GM23338 (cell line): ENCODE data around the gene SLC45A1. TPM values are rescaled to one million over a fixed set of nuclear protein-coding genes. Genes with fewer than 3 reads are reported as not detected.

ENCODE experiments used
- ATAC-seq: fragments of 200-7000 bp; cut with Tn5 transposase; 3 replicates; pipeline ENCODE4 v1.9.1; 2020
- DNase-seq: peaks from one replicate; pipeline ENCODE4 v3.0.0-alpha.2; 2015; ENCODE audit warnings: low spot score
- H2AFZ ChIP-seq: fragments of 200-600 bp; sonication (generic); 2 replicates; pipeline ENCODE4 v1.8.0; 2016; ENCODE audit warnings: antibody characterized with exemption, mild to moderate bottlenecking, moderate library complexity
- H3F3A ChIP-seq: fragments of 200-600 bp; sonication (generic); replicated peaks from 2 replicates; pipeline ENCODE4 v1.8.0; 2017; ENCODE audit warnings: antibody characterized with exemption, mixed run types, low read depth
- H3K27ac ChIP-seq: fragments of 200-600 bp; sonication (generic); 2 replicates; pipeline ENCODE4 v1.6.1; 2016; ENCODE audit warnings: low read depth
- H3K27me3 ChIP-seq: fragments of 200-600 bp; sonication (generic); 2 replicates; pipeline ENCODE4 v1.8.0; 2016; ENCODE audit warnings: mild to moderate bottlenecking, mixed run types, moderate library complexity; ENCODE audit not compliant: insufficient read depth
- H3K36me3 ChIP-seq: fragments of 200-600 bp; sonication (generic); 2 replicates; pipeline ENCODE4 v1.8.0; 2016; ENCODE audit warnings: mild to moderate bottlenecking; ENCODE audit not compliant: insufficient read depth
- H3K4me1 ChIP-seq: fragments of 200-600 bp; sonication (generic); 2 replicates; pipeline ENCODE4 v1.8.0; 2016; ENCODE audit warnings: mild to moderate bottlenecking, moderate library complexity; ENCODE audit not compliant: insufficient read depth
- H3K4me2 ChIP-seq: fragments of 200-600 bp; sonication (generic); 2 replicates; pipeline ENCODE4 v1.7.1; 2017; ENCODE audit warnings: mixed run types
- H3K4me3 ChIP-seq: fragments of 200-600 bp; sonication (generic); 2 replicates; pipeline ENCODE4 v1.6.1; 2016; ENCODE audit warnings: mixed run types
- H3K79me2 ChIP-seq: fragments of 200-600 bp; sonication (generic); replicated peaks from 2 replicates; pipeline ENCODE4 v1.8.0; 2017; ENCODE audit warnings: mild to moderate bottlenecking; ENCODE audit not compliant: insufficient read depth
- H3K9me2 ChIP-seq: fragments of 200-600 bp; sonication (generic); 2 replicates; pipeline ENCODE4 v1.8.0; 2017; ENCODE audit not compliant: insufficient read depth
- H4K20me1 ChIP-seq: fragments of 200-600 bp; sonication (generic); replicated peaks from 2 replicates; pipeline ENCODE4 v1.8.0; 2017; ENCODE audit warnings: mild to moderate bottlenecking; ENCODE audit not compliant: insufficient read depth
- H3K27ac Mint-ChIP-seq: 2 replicates; pipeline ENCODE4 v1.8.0; 2020; ENCODE audit warnings: inconsistent platforms, mild to moderate bottlenecking, moderate library complexity, mixed read lengths
- H3K27me3 Mint-ChIP-seq: 3 replicates; pipeline ENCODE4 v1.8.0; 2022; ENCODE audit warnings: low read depth, mild to moderate bottlenecking, moderate library complexity, mixed read lengths, inconsistent platforms; ENCODE audit not compliant: insufficient read depth, poor library complexity
- H3K36me3 Mint-ChIP-seq: 3 replicates; pipeline ENCODE4 v1.8.0; 2021; ENCODE audit warnings: low read depth, mild to moderate bottlenecking, inconsistent platforms, moderate library complexity, mixed read lengths
- H3K4me1 Mint-ChIP-seq: 3 replicates; pipeline ENCODE4 v1.8.0; 2020; ENCODE audit warnings: mild to moderate bottlenecking, inconsistent platforms, mixed read lengths
- H3K4me3 Mint-ChIP-seq: 3 replicates; pipeline ENCODE4 v1.8.0; 2021; ENCODE audit warnings: moderate library complexity, mild to moderate bottlenecking, inconsistent platforms, mixed read lengths
- H3K9me3 Mint-ChIP-seq: 3 replicates; pipeline ENCODE4 v1.8.0; 2020; ENCODE audit warnings: moderate library complexity, mild to moderate bottlenecking, inconsistent platforms, mixed read lengths
- CREB1 ChIP-seq: fragments of 250-450 bp; sonication (Bioruptor Pico); IDR thresholded peaks from 2 replicates; pipeline ENCODE4 v1.5.0; 2020; ENCODE audit warnings: low read depth, mild to moderate bottlenecking, moderate library complexity
- EZH2 ChIP-seq: fragments of 200-600 bp; sonication (generic); IDR thresholded peaks from one replicate; pipeline ENCODE4 v1.8.0; 2017; ENCODE audit warnings: antibody characterized with exemption, mild to moderate bottlenecking, low read depth; ENCODE audit not compliant: unreplicated experiment
- EZH2phosphoT487 ChIP-seq: fragments of 200-600 bp; sonication (generic); IDR thresholded peaks from one replicate; pipeline ENCODE4 v1.8.1; 2018; ENCODE audit warnings: antibody characterized with exemption; ENCODE audit not compliant: unreplicated experiment
- JUNB ChIP-seq: IDR thresholded peaks from one replicate; pipeline ENCODE4 v1.6.1; 2016; ENCODE audit warnings: antibody characterized with exemption; ENCODE audit not compliant: unreplicated experiment
- NANOG ChIP-seq: IDR thresholded peaks from 2 replicates; pipeline ENCODE4 v1.6.1; 2016; ENCODE audit warnings: antibody characterized with exemption, borderline replicate concordance
- POLR2AphosphoS5 ChIP-seq: IDR thresholded peaks from 2 replicates; pipeline ENCODE4 v1.6.1; 2016; ENCODE audit warnings: antibody characterized with exemption, low read depth
- STAT1 ChIP-seq: IDR thresholded peaks from one replicate; pipeline ENCODE4 v1.6.1; 2016; ENCODE audit warnings: antibody characterized with exemption; ENCODE audit not compliant: unreplicated experiment
- ZNF114 ChIP-seq: fragments of 250-450 bp; sonication (Bioruptor Pico); IDR thresholded peaks from 2 replicates; pipeline ENCODE4 v1.5.0; 2020; ENCODE audit warnings: mild to moderate bottlenecking, moderate library complexity
- ZNF331 ChIP-seq: fragments of 250-450 bp; sonication (Bioruptor Pico); IDR thresholded peaks from 2 replicates; pipeline ENCODE4 v1.5.0; 2020; ENCODE audit warnings: low read depth, mild to moderate bottlenecking, moderate library complexity
- polyA plus RNA-seq: library from polyadenylated mRNA; unstranded; fragments of >200 nt; fragmentation: Nextera tagmentation; extraction: Ambion mirVana; gene quantifications from 2 replicates; pipeline ENCODE4 v1.2.1, GENCODE V29; 2016
- total RNA-seq: library from RNA; depleted of rRNA; stranded (reverse); fragments of >200 nt; shearing (Covaris generic); gene quantifications from 2 replicates; pipeline ENCODE4 v1.2.3, GENCODE V29; 2014
- TF ChIP-seq, protein P1 (sequence below): fragments of 250-450 bp; sonication (Bioruptor Pico); IDR thresholded peaks from 2 replicates; pipeline ENCODE4 v1.5.0; 2020; ENCODE audit warnings: mild to moderate bottlenecking, moderate library complexity
- TF ChIP-seq, protein P2 (sequence below), 2 experiments: fragments of 200-600 bp in 1 of 2; sonication (generic) in 1 of 2; conservative IDR thresholded peaks; 2 replicates each; pipeline versions ENCODE4 v1.5.1 to v1.6.1; 2016 to 2017; ENCODE audit warnings: antibody characterized with exemption in 2 of 2, low read depth in 2 of 2, mild to moderate bottlenecking in 2 of 2, moderate library complexity in 1 of 2
- TF ChIP-seq, protein P3 (sequence below): IDR thresholded peaks from one replicate; pipeline ENCODE4 v1.6.1; 2018; ENCODE audit warnings: antibody characterized with exemption; ENCODE audit not compliant: unreplicated experiment
- TF ChIP-seq, protein P4 (sequence below): IDR thresholded peaks from 2 replicates; pipeline ENCODE4 v1.6.1; 2016; ENCODE audit warnings: antibody characterized with exemption

SLC45A1 gene
- total and polyA plus RNA-seq, 2 experiments from 2014 or later: 1.3 to 2.3 TPM

DNA sequence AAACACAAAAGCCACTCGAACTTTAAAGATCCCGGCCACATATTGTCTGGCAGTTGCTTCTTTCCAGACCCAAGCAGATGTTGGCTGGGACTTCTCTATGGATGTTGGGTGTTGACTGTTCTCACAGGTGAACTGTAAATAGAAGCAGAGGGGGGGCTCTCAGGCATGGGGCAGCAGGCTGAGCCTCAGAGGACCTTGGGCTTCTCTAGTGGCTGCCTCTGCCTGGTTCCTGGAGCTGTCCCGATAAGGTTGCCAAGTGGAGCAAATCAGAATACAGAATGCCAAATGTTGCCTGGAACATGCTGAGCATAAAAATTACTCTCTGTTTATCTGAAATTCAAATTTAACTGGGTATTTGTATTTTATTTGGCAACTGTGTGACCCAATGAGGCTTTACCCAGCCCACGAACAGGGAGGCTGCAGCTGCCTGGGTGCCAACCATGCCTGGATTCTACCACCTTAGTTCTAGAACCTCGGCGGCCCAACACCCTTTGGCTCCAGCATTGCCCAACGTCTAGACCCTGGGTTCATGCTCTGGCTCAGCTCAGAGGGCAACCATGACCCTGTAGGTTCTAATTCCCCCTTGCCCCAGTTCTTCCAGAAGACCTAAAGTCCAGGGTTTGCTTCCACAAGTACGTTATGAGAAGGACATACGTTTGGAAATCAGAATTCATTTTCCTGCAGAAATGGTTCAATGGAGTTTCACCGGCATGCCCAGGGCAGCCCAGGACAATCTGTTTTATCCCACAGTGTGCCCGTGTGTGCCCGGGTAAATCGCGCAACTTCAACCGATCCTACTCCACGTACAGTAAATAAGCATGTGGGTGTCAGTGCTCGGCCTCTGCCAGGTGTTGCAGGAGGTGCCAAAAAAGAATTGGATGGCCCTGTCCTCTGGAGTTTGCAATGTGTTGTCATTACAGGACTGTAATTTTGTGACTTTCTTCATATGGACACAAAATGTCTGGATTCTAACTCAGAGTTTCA is 5.4 kb upstream of the SLC45A1 start:
- Histone ChIP-seq H3K36me3 (no peaks in the 10 kb centered on the region), H2AFZ (no peak overlapping the region), H3K9me2 (0 out of 2 replicates have a peak, but pooled peaks cover 3% of the 10 kb centered on the region), H3K4me3 (no peak overlapping the region), H3K27me3 (peaks cover 9% of the 10 kb centered on the region; the same call in 1 of the 2 replicates), H3K4me1 (peaks cover 21% of the 10 kb centered on the region), H4K20me1 (no peaks in the 10 kb centered on the region), H3F3A (0 out of 2 replicates have a peak, but pooled peaks cover 9% of the 10 kb centered on the region), H3K27ac (no peak overlapping the region), H3K79me2 (no peaks in the 10 kb centered on the region), H3K4me2 (no peak overlapping the region)
- Mint-ChIP-seq H3K4me3 (no peak overlapping the region), H3K9me3 (peaks cover 7% of the 10 kb centered on the region; the same call in 2 of the 3 replicates), H3K27ac (no peak overlapping the region), H3K4me1 (peaks cover 28% of the 10 kb centered on the region), H3K27me3 (peaks cover 20% of the 10 kb centered on the region), H3K36me3 (peaks cover 7% of the 10 kb centered on the region)
- DNase-seq (no peak), ATAC-seq (no peak)
- TF ChIP-seq EZH2 (no peak), CREB1 (no peak), STAT1 (no peak), ZNF114 (CRISPR knock-in tag) (no peak), POLR2AphosphoS5 (no peak), EZH2phosphoT487 (no peak), JUNB (no peak), ZNF331 (CRISPR knock-in tag) (no peak), NANOG (no peak)
- TF ChIP-seq, protein P1, sequence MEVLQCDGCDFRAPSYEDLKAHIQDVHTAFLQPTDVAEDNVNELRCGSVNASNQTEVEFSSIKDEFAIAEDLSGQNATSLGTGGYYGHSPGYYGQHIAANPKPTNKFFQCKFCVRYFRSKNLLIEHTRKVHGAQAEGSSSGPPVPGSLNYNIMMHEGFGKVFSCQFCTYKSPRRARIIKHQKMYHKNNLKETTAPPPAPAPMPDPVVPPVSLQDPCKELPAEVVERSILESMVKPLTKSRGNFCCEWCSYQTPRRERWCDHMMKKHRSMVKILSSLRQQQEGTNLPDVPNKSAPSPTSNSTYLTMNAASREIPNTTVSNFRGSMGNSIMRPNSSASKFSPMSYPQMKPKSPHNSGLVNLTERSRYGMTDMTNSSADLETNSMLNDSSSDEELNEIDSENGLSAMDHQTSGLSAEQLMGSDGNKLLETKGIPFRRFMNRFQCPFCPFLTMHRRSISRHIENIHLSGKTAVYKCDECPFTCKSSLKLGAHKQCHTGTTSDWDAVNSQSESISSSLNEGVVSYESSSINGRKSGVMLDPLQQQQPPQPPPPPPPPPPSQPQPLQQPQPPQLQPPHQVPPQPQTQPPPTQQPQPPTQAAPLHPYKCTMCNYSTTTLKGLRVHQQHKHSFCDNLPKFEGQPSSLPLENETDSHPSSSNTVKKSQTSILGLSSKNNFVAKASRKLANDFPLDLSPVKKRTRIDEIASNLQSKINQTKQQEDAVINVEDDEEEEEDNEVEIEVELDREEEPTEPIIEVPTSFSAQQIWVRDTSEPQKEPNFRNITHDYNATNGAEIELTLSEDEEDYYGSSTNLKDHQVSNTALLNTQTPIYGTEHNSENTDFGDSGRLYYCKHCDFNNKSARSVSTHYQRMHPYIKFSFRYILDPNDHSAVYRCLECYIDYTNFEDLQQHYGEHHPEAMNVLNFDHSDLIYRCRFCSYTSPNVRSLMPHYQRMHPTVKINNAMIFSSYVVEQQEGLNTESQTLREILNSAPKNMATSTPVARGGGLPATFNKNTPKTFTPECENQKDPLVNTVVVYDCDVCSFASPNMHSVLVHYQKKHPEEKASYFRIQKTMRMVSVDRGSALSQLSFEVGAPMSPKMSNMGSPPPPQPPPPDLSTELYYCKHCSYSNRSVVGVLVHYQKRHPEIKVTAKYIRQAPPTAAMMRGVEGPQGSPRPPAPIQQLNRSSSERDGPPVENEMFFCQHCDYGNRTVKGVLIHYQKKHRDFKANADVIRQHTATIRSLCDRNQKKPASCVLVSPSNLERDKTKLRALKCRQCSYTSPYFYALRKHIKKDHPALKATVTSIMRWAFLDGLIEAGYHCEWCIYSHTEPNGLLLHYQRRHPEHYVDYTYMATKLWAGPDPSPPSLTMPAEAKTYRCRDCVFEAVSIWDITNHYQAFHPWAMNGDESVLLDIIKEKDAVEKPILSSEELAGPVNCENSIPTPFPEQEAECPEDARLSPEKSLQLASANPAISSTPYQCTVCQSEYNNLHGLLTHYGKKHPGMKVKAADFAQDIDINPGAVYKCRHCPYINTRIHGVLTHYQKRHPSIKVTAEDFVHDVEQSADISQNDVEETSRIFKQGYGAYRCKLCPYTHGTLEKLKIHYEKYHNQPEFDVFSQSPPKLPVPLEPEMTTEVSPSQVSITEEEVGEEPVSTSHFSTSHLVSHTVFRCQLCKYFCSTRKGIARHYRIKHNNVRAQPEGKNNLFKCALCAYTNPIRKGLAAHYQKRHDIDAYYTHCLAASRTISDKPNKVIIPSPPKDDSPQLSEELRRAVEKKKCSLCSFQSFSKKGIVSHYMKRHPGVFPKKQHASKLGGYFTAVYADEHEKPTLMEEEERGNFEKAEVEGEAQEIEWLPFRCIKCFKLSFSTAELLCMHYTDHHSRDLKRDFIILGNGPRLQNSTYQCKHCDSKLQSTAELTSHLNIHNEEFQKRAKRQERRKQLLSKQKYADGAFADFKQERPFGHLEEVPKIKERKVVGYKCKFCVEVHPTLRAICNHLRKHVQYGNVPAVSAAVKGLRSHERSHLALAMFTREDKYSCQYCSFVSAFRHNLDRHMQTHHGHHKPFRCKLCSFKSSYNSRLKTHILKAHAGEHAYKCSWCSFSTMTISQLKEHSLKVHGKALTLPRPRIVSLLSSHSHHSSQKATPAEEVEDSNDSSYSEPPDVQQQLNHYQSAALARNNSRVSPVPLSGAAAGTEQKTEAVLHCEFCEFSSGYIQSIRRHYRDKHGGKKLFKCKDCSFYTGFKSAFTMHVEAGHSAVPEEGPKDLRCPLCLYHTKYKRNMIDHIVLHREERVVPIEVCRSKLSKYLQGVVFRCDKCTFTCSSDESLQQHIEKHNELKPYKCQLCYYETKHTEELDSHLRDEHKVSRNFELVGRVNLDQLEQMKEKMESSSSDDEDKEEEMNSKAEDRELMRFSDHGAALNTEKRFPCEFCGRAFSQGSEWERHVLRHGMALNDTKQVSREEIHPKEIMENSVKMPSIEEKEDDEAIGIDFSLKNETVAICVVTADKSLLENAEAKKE: no peak
- TF ChIP-seq, protein P2, sequence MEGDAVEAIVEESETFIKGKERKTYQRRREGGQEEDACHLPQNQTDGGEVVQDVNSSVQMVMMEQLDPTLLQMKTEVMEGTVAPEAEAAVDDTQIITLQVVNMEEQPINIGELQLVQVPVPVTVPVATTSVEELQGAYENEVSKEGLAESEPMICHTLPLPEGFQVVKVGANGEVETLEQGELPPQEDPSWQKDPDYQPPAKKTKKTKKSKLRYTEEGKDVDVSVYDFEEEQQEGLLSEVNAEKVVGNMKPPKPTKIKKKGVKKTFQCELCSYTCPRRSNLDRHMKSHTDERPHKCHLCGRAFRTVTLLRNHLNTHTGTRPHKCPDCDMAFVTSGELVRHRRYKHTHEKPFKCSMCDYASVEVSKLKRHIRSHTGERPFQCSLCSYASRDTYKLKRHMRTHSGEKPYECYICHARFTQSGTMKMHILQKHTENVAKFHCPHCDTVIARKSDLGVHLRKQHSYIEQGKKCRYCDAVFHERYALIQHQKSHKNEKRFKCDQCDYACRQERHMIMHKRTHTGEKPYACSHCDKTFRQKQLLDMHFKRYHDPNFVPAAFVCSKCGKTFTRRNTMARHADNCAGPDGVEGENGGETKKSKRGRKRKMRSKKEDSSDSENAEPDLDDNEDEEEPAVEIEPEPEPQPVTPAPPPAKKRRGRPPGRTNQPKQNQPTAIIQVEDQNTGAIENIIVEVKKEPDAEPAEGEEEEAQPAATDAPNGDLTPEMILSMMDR (conservative IDR thresholded peaks at IDR 0.05; ENCODE audit: low read depth in 2 of 2): no peak
- TF ChIP-seq, protein P3, sequence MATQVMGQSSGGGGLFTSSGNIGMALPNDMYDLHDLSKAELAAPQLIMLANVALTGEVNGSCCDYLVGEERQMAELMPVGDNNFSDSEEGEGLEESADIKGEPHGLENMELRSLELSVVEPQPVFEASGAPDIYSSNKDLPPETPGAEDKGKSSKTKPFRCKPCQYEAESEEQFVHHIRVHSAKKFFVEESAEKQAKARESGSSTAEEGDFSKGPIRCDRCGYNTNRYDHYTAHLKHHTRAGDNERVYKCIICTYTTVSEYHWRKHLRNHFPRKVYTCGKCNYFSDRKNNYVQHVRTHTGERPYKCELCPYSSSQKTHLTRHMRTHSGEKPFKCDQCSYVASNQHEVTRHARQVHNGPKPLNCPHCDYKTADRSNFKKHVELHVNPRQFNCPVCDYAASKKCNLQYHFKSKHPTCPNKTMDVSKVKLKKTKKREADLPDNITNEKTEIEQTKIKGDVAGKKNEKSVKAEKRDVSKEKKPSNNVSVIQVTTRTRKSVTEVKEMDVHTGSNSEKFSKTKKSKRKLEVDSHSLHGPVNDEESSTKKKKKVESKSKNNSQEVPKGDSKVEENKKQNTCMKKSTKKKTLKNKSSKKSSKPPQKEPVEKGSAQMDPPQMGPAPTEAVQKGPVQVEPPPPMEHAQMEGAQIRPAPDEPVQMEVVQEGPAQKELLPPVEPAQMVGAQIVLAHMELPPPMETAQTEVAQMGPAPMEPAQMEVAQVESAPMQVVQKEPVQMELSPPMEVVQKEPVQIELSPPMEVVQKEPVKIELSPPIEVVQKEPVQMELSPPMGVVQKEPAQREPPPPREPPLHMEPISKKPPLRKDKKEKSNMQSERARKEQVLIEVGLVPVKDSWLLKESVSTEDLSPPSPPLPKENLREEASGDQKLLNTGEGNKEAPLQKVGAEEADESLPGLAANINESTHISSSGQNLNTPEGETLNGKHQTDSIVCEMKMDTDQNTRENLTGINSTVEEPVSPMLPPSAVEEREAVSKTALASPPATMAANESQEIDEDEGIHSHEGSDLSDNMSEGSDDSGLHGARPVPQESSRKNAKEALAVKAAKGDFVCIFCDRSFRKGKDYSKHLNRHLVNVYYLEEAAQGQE: no peak
- TF ChIP-seq, protein P4, sequence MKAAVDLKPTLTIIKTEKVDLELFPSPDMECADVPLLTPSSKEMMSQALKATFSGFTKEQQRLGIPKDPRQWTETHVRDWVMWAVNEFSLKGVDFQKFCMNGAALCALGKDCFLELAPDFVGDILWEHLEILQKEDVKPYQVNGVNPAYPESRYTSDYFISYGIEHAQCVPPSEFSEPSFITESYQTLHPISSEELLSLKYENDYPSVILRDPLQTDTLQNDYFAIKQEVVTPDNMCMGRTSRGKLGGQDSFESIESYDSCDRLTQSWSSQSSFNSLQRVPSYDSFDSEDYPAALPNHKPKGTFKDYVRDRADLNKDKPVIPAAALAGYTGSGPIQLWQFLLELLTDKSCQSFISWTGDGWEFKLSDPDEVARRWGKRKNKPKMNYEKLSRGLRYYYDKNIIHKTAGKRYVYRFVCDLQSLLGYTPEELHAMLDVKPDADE: no peak
